GM23338 (cell line): Measurements from ENCODE around the gene BID. TPM values are rescaled to one million over a fixed set of nuclear protein-coding genes. Genes with fewer than 3 reads are reported as not detected.

ENCODE experiments used
- ATAC-seq: fragments of 200-7000 bp; cut with Tn5 transposase; 3 replicates; pipeline ENCODE4 v1.9.1; 2020
- DNase-seq: peaks from one replicate; pipeline ENCODE4 v3.0.0-alpha.2; 2015; ENCODE audit warnings: low spot score
- H2AFZ ChIP-seq: fragments of 200-600 bp; sonication (generic); 2 replicates; pipeline ENCODE4 v1.8.0; 2016; ENCODE audit warnings: antibody characterized with exemption, mild to moderate bottlenecking, moderate library complexity
- H3F3A ChIP-seq: fragments of 200-600 bp; sonication (generic); replicated peaks from 2 replicates; pipeline ENCODE4 v1.8.0; 2017; ENCODE audit warnings: antibody characterized with exemption, mixed run types, low read depth
- H3K27ac ChIP-seq: fragments of 200-600 bp; sonication (generic); 2 replicates; pipeline ENCODE4 v1.6.1; 2016; ENCODE audit warnings: low read depth
- H3K27me3 ChIP-seq: fragments of 200-600 bp; sonication (generic); 2 replicates; pipeline ENCODE4 v1.8.0; 2016; ENCODE audit warnings: mild to moderate bottlenecking, mixed run types, moderate library complexity; ENCODE audit not compliant: insufficient read depth
- H3K36me3 ChIP-seq: fragments of 200-600 bp; sonication (generic); 2 replicates; pipeline ENCODE4 v1.8.0; 2016; ENCODE audit warnings: mild to moderate bottlenecking; ENCODE audit not compliant: insufficient read depth
- H3K4me1 ChIP-seq: fragments of 200-600 bp; sonication (generic); 2 replicates; pipeline ENCODE4 v1.8.0; 2016; ENCODE audit warnings: mild to moderate bottlenecking, moderate library complexity; ENCODE audit not compliant: insufficient read depth
- H3K4me2 ChIP-seq: fragments of 200-600 bp; sonication (generic); 2 replicates; pipeline ENCODE4 v1.7.1; 2017; ENCODE audit warnings: mixed run types
- H3K4me3 ChIP-seq: fragments of 200-600 bp; sonication (generic); 2 replicates; pipeline ENCODE4 v1.6.1; 2016; ENCODE audit warnings: mixed run types
- H3K79me2 ChIP-seq: fragments of 200-600 bp; sonication (generic); replicated peaks from 2 replicates; pipeline ENCODE4 v1.8.0; 2017; ENCODE audit warnings: mild to moderate bottlenecking; ENCODE audit not compliant: insufficient read depth
- H3K9me2 ChIP-seq: fragments of 200-600 bp; sonication (generic); 2 replicates; pipeline ENCODE4 v1.8.0; 2017; ENCODE audit not compliant: insufficient read depth
- H4K20me1 ChIP-seq: fragments of 200-600 bp; sonication (generic); replicated peaks from 2 replicates; pipeline ENCODE4 v1.8.0; 2017; ENCODE audit warnings: mild to moderate bottlenecking; ENCODE audit not compliant: insufficient read depth
- H3K27ac Mint-ChIP-seq: 2 replicates; pipeline ENCODE4 v1.8.0; 2020; ENCODE audit warnings: inconsistent platforms, mild to moderate bottlenecking, moderate library complexity, mixed read lengths
- H3K27me3 Mint-ChIP-seq: 3 replicates; pipeline ENCODE4 v1.8.0; 2022; ENCODE audit warnings: low read depth, mild to moderate bottlenecking, moderate library complexity, mixed read lengths, inconsistent platforms; ENCODE audit not compliant: insufficient read depth, poor library complexity
- H3K36me3 Mint-ChIP-seq: 3 replicates; pipeline ENCODE4 v1.8.0; 2021; ENCODE audit warnings: low read depth, mild to moderate bottlenecking, inconsistent platforms, moderate library complexity, mixed read lengths
- H3K4me1 Mint-ChIP-seq: 3 replicates; pipeline ENCODE4 v1.8.0; 2020; ENCODE audit warnings: mild to moderate bottlenecking, inconsistent platforms, mixed read lengths
- H3K4me3 Mint-ChIP-seq: 3 replicates; pipeline ENCODE4 v1.8.0; 2021; ENCODE audit warnings: moderate library complexity, mild to moderate bottlenecking, inconsistent platforms, mixed read lengths
- H3K9me3 Mint-ChIP-seq: 3 replicates; pipeline ENCODE4 v1.8.0; 2020; ENCODE audit warnings: moderate library complexity, mild to moderate bottlenecking, inconsistent platforms, mixed read lengths
- EZH2 ChIP-seq: fragments of 200-600 bp; sonication (generic); IDR thresholded peaks from one replicate; pipeline ENCODE4 v1.8.0; 2017; ENCODE audit warnings: antibody characterized with exemption, mild to moderate bottlenecking, low read depth; ENCODE audit not compliant: unreplicated experiment
- JUNB ChIP-seq: IDR thresholded peaks from one replicate; pipeline ENCODE4 v1.6.1; 2016; ENCODE audit warnings: antibody characterized with exemption; ENCODE audit not compliant: unreplicated experiment
- NANOG ChIP-seq: IDR thresholded peaks from 2 replicates; pipeline ENCODE4 v1.6.1; 2016; ENCODE audit warnings: antibody characterized with exemption, borderline replicate concordance
- STAT1 ChIP-seq: IDR thresholded peaks from one replicate; pipeline ENCODE4 v1.6.1; 2016; ENCODE audit warnings: antibody characterized with exemption; ENCODE audit not compliant: unreplicated experiment
- ZNF114 ChIP-seq: fragments of 250-450 bp; sonication (Bioruptor Pico); IDR thresholded peaks from 2 replicates; pipeline ENCODE4 v1.5.0; 2020; ENCODE audit warnings: mild to moderate bottlenecking, moderate library complexity
- ZNF331 ChIP-seq: fragments of 250-450 bp; sonication (Bioruptor Pico); IDR thresholded peaks from 2 replicates; pipeline ENCODE4 v1.5.0; 2020; ENCODE audit warnings: low read depth, mild to moderate bottlenecking, moderate library complexity
- ZNF462 ChIP-seq: fragments of 250-450 bp; sonication (Bioruptor Pico); IDR thresholded peaks from 2 replicates; pipeline ENCODE4 v1.5.0; 2020; ENCODE audit warnings: mild to moderate bottlenecking, moderate library complexity
- polyA plus RNA-seq: library from polyadenylated mRNA; unstranded; fragments of >200 nt; fragmentation: Nextera tagmentation; extraction: Ambion mirVana; gene quantifications from 2 replicates; pipeline ENCODE4 v1.2.1, GENCODE V29; 2016
- total RNA-seq: library from RNA; depleted of rRNA; stranded (reverse); fragments of >200 nt; shearing (Covaris generic); gene quantifications from 2 replicates; pipeline ENCODE4 v1.2.3, GENCODE V29; 2014
- TF ChIP-seq, protein P1 (sequence below), 2 experiments: fragments of 200-600 bp in 1 of 2; sonication (generic) in 1 of 2; conservative IDR thresholded peaks; 2 replicates each; pipeline versions ENCODE4 v1.5.1 to v1.6.1; 2016 to 2017; ENCODE audit warnings: antibody characterized with exemption in 2 of 2, low read depth in 2 of 2, mild to moderate bottlenecking in 2 of 2, moderate library complexity in 1 of 2

Gene BID
- total and polyA plus RNA-seq, 2 experiments from 2014 or later, result 65.1 to 125 TPM

DNA sequence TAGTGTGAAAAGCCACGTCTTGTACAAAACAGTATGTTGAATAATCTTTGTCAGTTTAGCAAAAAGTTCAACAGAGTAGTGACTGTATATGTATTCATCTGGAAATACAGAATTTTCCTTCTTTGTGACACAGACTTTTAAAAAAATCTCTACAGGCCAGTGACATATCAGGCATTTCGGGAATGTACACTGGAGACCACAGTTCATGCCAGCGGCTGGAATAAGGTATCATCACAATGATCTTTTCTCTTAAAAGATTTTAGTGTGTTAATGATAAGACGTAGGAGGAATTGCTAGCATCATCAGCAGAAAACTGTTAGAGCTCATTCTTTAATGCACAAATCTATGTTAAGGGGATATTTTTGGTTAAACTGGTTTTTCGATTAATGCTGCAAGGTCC lies 78.3 kb downstream of the BID start (continued):
- TF ChIP-seq ZNF462 (CRISPR knock-in tag), result no peak
- TF ChIP-seq, protein P1, sequence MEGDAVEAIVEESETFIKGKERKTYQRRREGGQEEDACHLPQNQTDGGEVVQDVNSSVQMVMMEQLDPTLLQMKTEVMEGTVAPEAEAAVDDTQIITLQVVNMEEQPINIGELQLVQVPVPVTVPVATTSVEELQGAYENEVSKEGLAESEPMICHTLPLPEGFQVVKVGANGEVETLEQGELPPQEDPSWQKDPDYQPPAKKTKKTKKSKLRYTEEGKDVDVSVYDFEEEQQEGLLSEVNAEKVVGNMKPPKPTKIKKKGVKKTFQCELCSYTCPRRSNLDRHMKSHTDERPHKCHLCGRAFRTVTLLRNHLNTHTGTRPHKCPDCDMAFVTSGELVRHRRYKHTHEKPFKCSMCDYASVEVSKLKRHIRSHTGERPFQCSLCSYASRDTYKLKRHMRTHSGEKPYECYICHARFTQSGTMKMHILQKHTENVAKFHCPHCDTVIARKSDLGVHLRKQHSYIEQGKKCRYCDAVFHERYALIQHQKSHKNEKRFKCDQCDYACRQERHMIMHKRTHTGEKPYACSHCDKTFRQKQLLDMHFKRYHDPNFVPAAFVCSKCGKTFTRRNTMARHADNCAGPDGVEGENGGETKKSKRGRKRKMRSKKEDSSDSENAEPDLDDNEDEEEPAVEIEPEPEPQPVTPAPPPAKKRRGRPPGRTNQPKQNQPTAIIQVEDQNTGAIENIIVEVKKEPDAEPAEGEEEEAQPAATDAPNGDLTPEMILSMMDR (conservative IDR thresholded peaks at IDR 0.05; ENCODE audit: low read depth in 2 of 2), result no peak
- TF ChIP-seq EZH2, result no peak
- no peak for TF ChIP-seq NANOG
- no peak for TF ChIP-seq JUNB
- no peak for TF ChIP-seq STAT1

DNA sequence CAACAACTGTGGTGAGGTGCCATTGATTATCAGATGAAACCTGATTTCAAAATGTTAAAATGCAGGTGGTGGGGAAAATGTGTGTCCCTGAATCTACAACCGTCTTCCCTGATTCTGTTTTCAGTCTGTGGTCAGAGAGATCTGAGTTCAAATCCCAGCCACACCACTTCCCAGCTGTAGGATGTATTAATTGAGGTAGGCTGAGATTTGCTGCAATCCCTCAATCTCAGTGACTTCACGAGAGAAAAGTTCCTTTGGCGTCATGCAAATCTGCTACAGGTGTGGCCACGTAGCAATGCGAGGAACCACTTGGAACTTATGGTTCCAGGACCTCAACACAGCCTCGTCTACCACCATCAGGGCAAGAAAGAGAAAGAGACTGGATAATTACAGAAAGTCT lies 79.5 kb downstream of the BID start:
- H3K4me1 ChIP-seq, result peaks cover 1% of the 10 kb centered on the region; the same call in 1 of the 2 replicates
- no peak overlapping the region for H2AFZ ChIP-seq
- H3F3A ChIP-seq, result no peaks in the 10 kb centered on the region
- Mint-ChIP-seq H3K27ac (no peak overlapping the region), H3K4me3 (no peak overlapping the region), H3K27me3 (peaks cover 1% of the 10 kb centered on the region), H3K4me1 (peaks cover 9% of the 10 kb centered on the region), H3K9me3 (no peaks in the 10 kb centered on the region), H3K36me3 (no peaks in the 10 kb centered on the region; the same call in 2 of the 3 replicates)
- no peaks in the 10 kb centered on the region for H3K9me2 ChIP-seq
- DNase-seq (no peak), ATAC-seq (no peak)
- no peak overlapping the region for H3K4me3 ChIP-seq
- H3K27me3 ChIP-seq, result no peaks in the 10 kb centered on the region
- H3K4me2 ChIP-seq, result no peak overlapping the region
- H3K79me2 ChIP-seq, result no peaks in the 10 kb centered on the region
- no peak overlapping the region for H3K27ac ChIP-seq
- no peaks in the 10 kb centered on the region for H3K36me3 ChIP-seq
- H4K20me1 ChIP-seq, result no peaks in the 10 kb centered on the region; the same call in 1 of the 2 replicates
- TF ChIP-seq, protein P1 (conservative IDR thresholded peaks at IDR 0.05; ENCODE audit: low read depth in 2 of 2), result no peak
- TF ChIP-seq ZNF331 (CRISPR knock-in tag), result no peak
- TF ChIP-seq JUNB, result no peak
- no peak for TF ChIP-seq EZH2
- TF ChIP-seq ZNF114, result no peak
